D721Med (cell line): ENCODE measurements around the gene TNFRSF1B.

Experiments used
- DNase-seq: peaks from one replicate; pipeline ENCODE4 v3.0.0; 2011; ENCODE audit warnings: low spot score; ENCODE audit not compliant: insufficient read length
- FAIRE-seq: peaks from 2 replicates; lab custom pipeline; 2011; peaks lifted over from hg19 to GRCh38; lab: Jason Lieb, UNC
- TF ChIP-seq, protein P1 (sequence below): IDR thresholded peaks from 2 replicates; pipeline ENCODE4 v1.5.1; 2012; ENCODE audit warnings: mild to moderate bottlenecking, control low read depth; ENCODE audit not compliant: insufficient read depth; ENCODE audit errors: missing control alignments

Gene TNFRSF1B

DNA sequence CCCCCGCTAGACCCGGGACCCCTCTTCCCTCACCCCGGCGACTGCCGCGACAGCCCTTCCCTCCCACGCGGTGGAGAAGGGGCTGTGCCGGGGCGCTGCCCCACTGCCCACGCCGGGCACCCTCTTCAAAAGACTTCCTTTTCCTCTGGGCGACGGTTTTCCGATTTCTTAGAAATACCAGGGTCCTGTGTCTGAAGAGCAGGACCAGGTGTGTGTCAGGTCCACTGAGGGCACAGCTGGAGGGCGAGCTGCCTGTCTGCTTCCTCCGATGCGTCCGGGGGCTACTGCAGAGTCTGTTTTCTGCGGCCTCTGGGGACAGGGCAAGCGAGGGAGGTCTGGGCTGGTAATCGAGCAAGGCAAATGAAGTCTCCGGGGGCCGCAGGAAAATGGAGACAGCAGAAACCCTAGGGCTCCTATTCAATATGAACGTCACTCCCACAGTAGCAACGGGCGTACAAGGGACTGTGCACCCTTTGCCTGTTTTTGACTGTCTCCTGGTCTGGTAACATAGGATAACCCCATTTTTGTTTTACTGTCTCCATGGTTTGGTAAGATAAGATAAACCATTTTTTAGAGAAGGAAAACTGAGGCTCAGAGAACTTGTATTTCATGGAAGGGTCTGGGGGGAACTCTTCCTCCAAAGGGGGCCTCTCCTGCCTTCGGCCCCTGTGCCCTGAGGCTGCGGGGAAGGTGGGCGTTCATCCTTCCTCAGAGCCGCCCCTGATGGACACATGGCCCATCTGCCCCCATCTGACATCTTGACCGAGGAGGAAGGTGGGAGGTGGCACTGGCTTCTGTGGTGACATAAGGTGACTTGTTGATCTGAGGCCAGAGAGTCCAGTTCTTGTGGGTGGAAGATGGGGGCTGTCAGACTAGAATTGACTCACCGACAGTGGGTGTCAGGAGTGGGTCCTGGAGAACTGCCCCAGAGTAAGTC, 970 bp downstream of the TNFRSF1B start:
- DNase-seq (no peak), FAIRE-seq (no peak)
- TF ChIP-seq, protein P1, sequence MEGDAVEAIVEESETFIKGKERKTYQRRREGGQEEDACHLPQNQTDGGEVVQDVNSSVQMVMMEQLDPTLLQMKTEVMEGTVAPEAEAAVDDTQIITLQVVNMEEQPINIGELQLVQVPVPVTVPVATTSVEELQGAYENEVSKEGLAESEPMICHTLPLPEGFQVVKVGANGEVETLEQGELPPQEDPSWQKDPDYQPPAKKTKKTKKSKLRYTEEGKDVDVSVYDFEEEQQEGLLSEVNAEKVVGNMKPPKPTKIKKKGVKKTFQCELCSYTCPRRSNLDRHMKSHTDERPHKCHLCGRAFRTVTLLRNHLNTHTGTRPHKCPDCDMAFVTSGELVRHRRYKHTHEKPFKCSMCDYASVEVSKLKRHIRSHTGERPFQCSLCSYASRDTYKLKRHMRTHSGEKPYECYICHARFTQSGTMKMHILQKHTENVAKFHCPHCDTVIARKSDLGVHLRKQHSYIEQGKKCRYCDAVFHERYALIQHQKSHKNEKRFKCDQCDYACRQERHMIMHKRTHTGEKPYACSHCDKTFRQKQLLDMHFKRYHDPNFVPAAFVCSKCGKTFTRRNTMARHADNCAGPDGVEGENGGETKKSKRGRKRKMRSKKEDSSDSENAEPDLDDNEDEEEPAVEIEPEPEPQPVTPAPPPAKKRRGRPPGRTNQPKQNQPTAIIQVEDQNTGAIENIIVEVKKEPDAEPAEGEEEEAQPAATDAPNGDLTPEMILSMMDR: no peak

DNA sequence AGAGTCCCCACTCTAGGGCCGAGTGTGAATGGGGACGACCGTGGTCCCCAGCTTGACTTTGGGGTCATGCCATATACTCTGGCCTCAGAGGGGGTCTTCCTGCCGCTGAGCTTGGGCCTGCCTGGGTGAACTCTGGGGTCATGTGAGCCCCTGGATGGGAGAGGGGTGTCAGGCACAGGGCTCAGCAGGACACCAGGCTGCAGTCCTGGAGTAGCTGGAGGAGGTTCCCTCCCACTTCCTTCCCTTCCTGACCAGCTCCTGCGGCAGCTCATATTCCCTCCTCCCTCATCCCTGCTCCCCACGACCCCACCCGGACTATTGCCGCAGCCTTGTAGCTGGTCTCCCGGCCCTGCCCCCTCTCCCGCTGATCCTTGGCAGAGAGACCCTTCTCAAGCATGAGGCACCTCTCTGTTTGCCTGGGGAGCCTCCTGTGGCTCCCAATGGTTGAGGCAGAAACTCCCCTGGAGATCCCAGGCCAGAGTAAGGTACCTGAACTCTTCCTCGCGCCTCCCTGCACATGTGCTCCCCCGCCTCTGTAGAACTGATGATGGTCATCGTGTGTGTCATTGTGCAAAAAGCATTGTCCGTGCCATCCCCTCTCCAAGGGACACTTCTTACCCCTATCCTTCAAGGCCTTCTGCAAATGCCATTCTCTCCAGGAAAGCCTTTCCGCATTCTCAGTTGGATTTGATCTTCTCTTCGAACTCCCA, 1.8 kb downstream of the TNFRSF1B start:
- DNase-seq (no peak), FAIRE-seq (no peak)
- TF ChIP-seq, protein P1: no peak

DNA sequence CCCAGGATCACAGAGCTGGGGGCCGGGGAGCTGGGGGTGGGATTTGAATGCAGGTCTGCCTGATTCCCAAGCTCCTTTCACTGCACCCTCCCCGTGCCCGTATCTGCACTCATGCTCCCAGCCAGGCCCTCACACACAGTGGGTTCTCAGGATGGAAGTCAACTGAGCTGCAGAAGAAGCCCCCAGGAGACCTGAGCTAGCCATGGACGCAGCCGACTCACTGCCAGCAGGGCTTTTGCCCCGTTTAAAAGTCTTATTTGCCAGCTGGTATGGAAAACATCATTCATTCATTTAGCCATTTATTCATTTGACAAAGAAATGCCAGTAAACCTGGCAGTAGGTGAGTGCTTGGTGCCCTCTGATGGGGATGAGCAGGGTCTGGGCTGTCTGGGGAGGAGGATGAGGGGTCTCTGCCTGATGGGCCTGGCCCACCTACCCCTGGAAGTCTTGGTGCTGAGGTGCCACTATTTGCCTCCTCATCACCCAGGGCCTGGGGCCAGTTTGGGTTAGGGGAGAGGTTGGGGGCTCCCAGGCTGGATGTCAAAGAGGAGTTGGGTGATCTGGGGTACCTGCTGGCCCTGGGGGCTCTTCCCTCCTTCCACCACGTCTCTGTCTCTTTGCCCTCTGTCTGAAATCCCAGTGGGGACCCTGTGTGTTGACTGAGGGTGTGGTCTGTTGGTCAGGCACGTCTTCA, 2.8 kb downstream of the TNFRSF1B start:
- no peak for FAIRE-seq
- TF ChIP-seq, protein P1: no peak
- no peak for DNase-seq

DNA sequence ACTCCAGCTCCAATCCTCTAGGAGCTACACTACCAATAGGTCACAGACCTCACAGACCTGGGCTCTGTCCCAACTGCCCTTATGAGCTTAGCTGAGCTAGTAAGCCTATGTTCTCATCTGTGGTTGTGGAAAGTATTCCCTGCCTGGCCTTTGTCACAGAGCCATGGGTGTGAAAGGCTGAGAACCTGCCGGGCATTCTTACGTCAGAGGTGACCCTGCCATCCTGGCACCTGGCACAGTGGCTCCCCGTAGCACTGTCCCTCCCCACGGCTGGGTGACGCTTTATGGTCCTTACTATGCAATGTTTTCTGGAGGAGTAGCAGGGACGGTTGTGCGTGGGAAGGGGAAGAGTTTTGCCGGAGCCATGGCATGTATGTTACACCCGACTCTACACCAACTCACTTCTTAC, 3.5 kb downstream of the TNFRSF1B start:
- TF ChIP-seq, protein P1: no peak
- FAIRE-seq: no peak

DNA sequence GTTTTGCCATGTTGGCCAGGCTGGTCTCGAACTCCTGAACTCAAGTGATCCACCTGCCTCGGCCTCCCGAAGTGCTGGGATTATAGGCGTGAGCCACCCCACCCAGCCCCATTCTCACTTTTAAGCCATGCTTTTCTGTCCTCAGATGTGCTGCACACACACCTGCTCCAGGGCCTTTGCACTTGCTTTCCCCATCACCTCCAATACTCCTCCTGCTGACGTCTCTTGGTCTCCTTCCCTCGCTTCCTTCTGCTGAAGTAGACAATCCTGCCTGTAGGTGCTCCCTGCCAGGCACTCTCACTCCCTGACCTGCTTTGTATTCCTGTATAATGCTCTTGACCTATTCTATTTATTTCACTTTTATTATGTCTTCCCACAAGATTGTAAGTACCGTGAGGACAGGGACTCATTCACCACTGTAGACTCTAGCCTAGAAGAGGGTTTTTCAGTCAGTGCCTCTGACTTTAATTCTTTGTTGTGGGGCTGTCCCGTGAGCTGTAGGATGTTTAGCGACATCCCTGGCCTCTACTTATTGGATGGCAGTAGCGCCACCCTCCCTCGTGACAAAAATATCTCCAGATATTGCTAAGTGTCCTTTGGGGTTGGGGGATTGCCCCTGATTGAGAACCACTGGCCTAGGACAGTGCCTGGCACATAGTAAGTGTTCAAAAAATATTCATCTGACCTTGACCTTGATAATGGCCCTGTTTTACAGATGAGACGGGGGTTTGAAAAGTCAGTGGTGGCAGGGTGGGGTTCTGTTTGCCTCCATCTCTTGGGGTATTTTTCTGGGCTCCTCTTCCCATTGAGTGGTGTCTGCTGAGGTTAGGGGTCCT, 4.6 kb downstream of the TNFRSF1B start:
- TF ChIP-seq, protein P1: no peak
- no peak for FAIRE-seq
- DNase-seq: no peak

More for the DNA sequence above, 3.5 kb downstream of the TNFRSF1B start:
- no peak for DNase-seq
